ENCODE results near the gene GLT8D1. TPM values are rescaled to one million over a fixed set of nuclear protein-coding genes. Genes with fewer than 3 reads are reported as not detected.

GLT8D1 gene
- total and polyA plus RNA-seq, 2 of the 13 experiments (the other 11 are each of a cell fraction or from before 2014, with no cell fraction given), result 110 to 121 TPM

DNA sequence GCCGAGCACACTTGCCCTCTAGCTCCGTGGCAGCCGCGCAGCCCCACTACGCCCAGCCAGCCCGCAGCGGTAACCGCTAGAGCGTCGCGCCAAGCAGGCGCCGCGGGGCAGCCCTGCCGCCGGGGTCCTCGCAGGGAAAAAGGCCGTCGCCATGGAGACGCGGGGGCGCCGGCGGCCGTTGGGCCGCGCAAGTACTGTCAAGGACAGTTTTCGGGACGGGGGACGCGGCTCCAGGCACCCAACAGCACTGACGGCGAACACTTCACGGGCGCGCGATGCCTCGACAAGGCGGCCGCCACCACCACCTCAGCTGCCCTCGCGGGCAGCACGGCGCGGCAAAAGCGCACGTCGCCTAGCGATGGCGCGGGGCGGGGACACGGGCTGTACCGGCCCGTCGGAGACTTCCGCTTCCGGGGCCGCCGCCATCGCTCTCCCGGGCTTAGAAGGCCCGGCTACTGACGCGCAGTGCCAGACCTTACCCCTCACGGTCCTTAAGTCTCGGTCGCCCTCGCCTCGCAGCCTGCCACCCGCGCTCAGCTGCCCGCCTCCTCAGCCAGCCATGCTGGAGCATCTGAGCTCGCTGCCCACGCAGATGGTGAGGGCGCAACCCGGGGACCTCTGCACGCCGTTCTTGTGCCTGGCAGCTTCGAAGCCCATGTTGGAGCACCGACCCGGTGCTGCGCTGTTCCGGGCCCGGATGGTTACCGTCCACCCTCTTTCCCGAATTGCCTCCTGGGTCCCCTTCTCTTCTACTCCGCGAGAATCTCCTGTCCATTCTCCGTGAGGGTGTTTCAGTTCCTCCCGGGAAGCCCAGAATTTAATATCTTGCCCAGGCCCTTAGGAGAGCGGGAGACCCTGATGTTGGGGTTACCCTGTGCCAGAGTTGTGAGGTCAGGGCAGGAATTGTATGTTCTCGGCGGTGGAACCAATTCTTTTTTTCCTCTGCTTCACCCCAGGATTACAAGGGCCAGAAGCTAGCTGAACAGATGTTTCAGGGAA lies at the start of gene GLT8D1, which contains the start of gene SPCS1 (continued):
- TF ChIP-seq ZNF549 (CRISPR knock-in tag; IDR thresholded peaks at IDR 0.05) (no peak), ZEB1 (IDR thresholded peaks at IDR 0.05; ENCODE audit: insufficient replicate concordance, low read depth) (no peak), SMARCE1 (IDR thresholded peaks at IDR 0.05; ENCODE audit: borderline replicate concordance) (no peak), ATF7-NPFF (CRISPR knock-in tag; IDR thresholded peaks at IDR 0.05; ENCODE audit: low read depth) (no peak; the same call in 1 of the 2 replicates), SP2 (CRISPR knock-in tag; IDR thresholded peaks at IDR 0.05) (peak; percentile 63), ZNF788 (CRISPR knock-in tag; IDR thresholded peaks at IDR 0.05; ENCODE audit: borderline replicate concordance) (peak; percentile 50; the same call in 1 of the 2 replicates), ZBTB1 (CRISPR knock-in tag; IDR thresholded peaks at IDR 0.05; ENCODE audit: borderline replicate concordance) (no peak; the same call in 1 of the 2 replicates), YEATS2 (CRISPR knock-in tag; IDR thresholded peaks at IDR 0.05; ENCODE audit: borderline replicate concordance) (no peak), ZNF121 (CRISPR knock-in tag; IDR thresholded peaks at IDR 0.05) (peak; percentile 65; the same call in 1 of the 2 replicates), ZNF501 (CRISPR knock-in tag; IDR thresholded peaks at IDR 0.05) (no peak), FOXJ3 (CRISPR knock-in tag; IDR thresholded peaks at IDR 0.05; ENCODE audit: borderline replicate concordance) (no peak; the same call in 1 of the 2 replicates), MIER2 (CRISPR knock-in tag; IDR thresholded peaks at IDR 0.05) (0 out of 2 replicates have a peak, but pooled peaks have one; percentile 10), ZNF44 (CRISPR knock-in tag; IDR thresholded peaks at IDR 0.05) (no peak), TOPORS (CRISPR knock-in tag; IDR thresholded peaks at IDR 0.05) (peak; percentile 55; the same call in 1 of the 2 replicates), TEAD3 (CRISPR knock-in tag; optimal IDR thresholded peaks at IDR 0.05; ENCODE audit: borderline replicate concordance) (peak; percentile 36), PTBP1 (IDR thresholded peaks at IDR 0.05; ENCODE audit: low read depth, low read length, poor library complexity, severe bottlenecking) (no peak)
- TF ChIP-seq, protein P1, sequence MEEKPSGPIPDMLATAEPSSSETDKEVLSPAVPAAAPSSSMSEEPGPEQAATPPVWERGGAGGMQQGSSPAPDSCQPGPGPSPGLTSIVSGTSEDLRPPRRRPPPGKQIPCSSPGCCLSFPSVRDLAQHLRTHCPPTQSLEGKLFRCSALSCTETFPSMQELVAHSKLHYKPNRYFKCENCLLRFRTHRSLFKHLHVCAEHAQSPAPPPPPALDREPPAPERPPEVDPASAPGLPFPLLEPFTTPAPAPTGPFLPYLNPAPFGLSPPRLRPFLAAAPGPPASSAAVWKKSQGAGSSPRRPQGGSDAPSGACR (CRISPR knock-in tag; IDR thresholded peaks at IDR 0.05), result peak; percentile 64
- TF ChIP-seq, protein P2, sequence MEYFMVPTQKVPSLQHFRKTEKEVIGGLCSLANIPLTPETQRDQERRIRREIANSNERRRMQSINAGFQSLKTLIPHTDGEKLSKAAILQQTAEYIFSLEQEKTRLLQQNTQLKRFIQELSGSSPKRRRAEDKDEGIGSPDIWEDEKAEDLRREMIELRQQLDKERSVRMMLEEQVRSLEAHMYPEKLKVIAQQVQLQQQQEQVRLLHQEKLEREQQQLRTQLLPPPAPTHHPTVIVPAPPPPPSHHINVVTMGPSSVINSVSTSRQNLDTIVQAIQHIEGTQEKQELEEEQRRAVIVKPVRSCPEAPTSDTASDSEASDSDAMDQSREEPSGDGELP (IDR thresholded peaks at IDR 0.05; ENCODE audit: borderline replicate concordance, low read depth), result peak; percentile 41; the same call in 1 of the 2 replicates
- TF ChIP-seq, protein P3, sequence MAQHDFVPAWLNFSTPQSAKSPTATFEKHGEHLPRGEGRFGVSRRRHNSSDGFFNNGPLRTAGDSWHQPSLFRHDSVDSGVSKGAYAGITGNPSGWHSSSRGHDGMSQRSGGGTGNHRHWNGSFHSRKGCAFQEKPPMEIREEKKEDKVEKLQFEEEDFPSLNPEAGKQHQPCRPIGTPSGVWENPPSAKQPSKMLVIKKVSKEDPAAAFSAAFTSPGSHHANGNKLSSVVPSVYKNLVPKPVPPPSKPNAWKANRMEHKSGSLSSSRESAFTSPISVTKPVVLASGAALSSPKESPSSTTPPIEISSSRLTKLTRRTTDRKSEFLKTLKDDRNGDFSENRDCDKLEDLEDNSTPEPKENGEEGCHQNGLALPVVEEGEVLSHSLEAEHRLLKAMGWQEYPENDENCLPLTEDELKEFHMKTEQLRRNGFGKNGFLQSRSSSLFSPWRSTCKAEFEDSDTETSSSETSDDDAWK (CRISPR knock-in tag; IDR thresholded peaks at IDR 0.05), result no peak
- TF ChIP-seq, protein P4, sequence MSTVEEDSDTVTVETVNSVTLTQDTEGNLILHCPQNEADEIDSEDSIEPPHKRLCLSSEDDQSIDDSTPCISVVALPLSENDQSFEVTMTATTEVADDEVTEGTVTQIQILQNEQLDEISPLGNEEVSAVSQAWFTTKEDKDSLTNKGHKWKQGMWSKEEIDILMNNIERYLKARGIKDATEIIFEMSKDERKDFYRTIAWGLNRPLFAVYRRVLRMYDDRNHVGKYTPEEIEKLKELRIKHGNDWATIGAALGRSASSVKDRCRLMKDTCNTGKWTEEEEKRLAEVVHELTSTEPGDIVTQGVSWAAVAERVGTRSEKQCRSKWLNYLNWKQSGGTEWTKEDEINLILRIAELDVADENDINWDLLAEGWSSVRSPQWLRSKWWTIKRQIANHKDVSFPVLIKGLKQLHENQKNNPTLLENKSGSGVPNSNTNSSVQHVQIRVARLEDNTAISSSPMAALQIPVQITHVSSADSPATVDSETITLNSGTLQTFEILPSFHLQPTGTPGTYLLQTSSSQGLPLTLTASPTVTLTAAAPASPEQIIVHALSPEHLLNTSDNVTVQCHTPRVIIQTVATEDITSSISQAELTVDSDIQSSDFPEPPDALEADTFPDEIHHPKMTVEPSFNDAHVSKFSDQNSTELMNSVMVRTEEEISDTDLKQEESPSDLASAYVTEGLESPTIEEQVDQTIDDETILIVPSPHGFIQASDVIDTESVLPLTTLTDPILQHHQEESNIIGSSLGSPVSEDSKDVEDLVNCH (CRISPR knock-in tag; IDR thresholded peaks at IDR 0.05), result no peak
- TF ChIP-seq, protein P5, sequence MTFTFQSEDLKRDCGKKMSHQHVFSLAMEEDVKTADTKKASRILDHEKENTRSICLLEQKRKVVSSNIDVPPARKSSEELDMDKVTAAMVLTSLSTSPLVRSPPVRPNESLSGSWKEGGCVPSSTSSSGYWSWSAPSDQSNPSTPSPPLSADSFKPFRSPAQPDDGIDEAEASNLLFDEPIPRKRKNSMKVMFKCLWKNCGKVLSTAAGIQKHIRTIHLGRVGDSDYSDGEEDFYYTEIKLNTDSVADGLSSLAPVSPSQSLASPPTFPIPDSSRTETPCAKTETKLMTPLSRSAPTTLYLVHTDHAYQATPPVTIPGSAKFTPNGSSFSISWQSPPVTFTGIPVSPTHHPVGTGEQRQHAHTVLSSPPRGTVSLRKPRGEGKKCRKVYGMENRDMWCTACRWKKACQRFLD (CRISPR knock-in tag; IDR thresholded peaks at IDR 0.05; ENCODE audit: borderline replicate concordance), result peak; percentile 70; the same call in 1 of the 2 replicates

Measured in HepG2 (cell line).